ENCODE data around the gene HOXB5.
A peak's percentile ranks its signal among the peaks of the same experiment; 100 is the strongest.

HOXB5 gene

DNA sequence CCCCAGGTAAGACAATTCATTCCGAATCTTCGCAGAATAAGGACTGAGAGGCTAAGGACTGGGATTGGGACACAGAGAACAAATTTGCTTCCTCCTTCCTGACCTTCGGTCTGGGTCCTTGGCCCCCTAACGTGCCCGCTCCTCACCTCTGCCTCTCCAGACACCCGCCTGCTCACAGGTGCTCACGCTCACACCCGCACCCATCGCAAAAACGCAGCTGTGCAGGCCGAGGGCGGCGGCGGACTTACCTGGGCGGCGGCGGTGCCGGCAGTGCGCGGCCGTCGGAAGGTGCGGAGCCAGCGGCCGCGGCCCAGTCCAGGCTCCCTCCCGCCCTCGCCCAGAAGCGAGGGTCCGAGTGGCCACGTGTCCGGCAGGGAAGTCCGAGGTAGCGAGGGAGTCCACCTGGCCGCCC is 39.7 kb upstream of the HOXB5 start:
- Mint-ChIP-seq H3K4me1 (peaks cover 89% of the 10 kb centered on the region), H3K9me3 (no peaks in the 10 kb centered on the region), H3K27ac (peak overlapping the region; percentile 99), H3K4me3 (peak overlapping the region; percentile 99), H3K36me3 (ENCODE audit: low read depth) (peaks cover 15% of the 10 kb centered on the region), H3K27me3 (ENCODE audit: low read depth, poor library complexity) (peaks cover 11% of the 10 kb centered on the region)
- DNase-seq: peak; percentile 68
- TF ChIP-seq, protein P1, sequence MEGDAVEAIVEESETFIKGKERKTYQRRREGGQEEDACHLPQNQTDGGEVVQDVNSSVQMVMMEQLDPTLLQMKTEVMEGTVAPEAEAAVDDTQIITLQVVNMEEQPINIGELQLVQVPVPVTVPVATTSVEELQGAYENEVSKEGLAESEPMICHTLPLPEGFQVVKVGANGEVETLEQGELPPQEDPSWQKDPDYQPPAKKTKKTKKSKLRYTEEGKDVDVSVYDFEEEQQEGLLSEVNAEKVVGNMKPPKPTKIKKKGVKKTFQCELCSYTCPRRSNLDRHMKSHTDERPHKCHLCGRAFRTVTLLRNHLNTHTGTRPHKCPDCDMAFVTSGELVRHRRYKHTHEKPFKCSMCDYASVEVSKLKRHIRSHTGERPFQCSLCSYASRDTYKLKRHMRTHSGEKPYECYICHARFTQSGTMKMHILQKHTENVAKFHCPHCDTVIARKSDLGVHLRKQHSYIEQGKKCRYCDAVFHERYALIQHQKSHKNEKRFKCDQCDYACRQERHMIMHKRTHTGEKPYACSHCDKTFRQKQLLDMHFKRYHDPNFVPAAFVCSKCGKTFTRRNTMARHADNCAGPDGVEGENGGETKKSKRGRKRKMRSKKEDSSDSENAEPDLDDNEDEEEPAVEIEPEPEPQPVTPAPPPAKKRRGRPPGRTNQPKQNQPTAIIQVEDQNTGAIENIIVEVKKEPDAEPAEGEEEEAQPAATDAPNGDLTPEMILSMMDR (IDR thresholded peaks at IDR 0.05): no peak

DNA sequence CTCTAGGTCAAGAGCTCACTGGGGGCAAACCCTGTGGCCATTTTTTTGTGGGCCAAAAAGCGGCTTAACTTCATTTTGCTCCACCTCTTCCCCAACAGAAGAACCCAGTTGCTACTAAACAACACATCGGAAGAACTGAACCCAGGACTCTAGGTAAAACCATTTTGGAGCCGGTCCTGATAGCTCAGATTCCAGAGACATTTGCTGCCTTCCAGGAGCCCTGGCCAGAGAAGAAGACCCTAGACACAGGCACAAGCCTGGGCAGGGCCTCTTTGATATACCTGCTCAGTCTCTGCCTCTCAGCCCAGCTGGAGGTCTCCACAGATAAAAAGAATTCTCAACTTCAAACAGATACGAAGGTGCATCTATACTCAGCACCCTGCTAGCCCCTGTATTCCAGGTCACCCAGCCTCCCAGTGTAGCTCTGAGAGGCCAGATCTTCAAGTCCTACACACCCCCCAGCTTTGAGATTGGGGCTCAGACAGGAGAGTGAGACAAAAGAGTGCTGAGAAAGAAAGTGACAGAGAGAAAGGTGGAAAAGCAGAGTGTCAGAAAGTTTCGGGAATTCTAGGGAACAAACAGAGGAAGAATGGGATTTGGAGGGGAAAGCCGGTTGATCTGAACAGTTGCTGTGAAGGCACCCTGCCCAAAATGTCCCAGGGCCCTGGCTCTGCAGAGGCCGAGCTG is 39.1 kb upstream of the HOXB5 start:
- Mint-ChIP-seq H3K36me3 (ENCODE audit: low read depth) (peaks cover 15% of the 10 kb centered on the region), H3K9me3 (no peaks in the 10 kb centered on the region), H3K27me3 (ENCODE audit: low read depth, poor library complexity) (peaks cover 11% of the 10 kb centered on the region), H3K27ac (peak overlapping the region; percentile 99), H3K4me3 (peak overlapping the region; percentile 99), H3K4me1 (peaks cover 89% of the 10 kb centered on the region)
- peak; percentile 11 for DNase-seq
- TF ChIP-seq, protein P1 (IDR thresholded peaks at IDR 0.05): no peak

DNA sequence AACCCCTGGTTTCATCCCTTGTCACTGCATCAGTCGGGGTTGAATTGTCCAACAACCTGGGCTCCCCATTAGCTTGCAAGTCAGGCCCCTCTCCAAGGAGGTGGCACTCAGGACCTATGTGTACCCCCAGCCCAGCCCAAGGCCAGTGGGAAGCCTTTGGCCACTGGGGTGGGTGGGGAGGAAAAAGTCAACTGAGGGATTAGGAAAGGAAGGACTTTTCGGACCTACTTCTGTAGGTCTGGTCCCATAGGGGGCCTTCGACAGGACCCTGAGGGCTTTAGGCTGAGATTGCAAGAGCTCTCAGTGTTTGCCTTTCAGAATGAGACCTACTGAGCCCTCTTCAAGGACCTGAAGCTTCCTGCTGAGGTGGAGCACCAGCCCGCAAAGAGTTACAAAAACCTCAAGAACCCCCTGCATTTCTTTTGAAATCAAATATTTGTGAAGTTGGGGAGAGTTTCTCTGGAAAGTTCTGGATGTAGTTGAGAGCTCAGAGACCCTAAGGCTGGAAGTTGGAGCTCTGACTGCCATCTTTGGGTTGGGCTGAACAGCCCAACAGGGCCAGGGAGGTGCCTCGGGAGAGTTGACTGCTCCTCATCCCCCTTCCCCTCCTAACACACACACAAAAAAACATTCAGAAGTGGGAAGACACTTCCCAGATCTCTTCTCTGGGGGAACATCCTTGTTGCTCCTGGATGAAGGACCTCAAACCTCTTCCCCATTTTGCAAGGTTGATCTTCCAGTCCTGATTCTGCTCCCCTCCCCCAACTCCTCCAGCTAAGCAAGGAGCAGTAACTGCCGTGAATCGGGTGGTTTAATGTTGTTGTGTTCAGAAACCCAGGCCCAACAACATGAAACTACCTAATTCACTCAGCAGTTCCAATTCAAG is 38.4 kb upstream of the HOXB5 start:
- Mint-ChIP-seq H3K4me3 (peak overlapping the region; percentile 99), H3K4me1 (peaks cover 88% of the 10 kb centered on the region), H3K27ac (peak overlapping the region; percentile 99), H3K9me3 (no peaks in the 10 kb centered on the region), H3K27me3 (ENCODE audit: low read depth, poor library complexity) (peaks cover 11% of the 10 kb centered on the region), H3K36me3 (ENCODE audit: low read depth) (peaks cover 15% of the 10 kb centered on the region)
- DNase-seq: peak; percentile 20
- TF ChIP-seq, protein P1 (IDR thresholded peaks at IDR 0.05): no peak

DNA sequence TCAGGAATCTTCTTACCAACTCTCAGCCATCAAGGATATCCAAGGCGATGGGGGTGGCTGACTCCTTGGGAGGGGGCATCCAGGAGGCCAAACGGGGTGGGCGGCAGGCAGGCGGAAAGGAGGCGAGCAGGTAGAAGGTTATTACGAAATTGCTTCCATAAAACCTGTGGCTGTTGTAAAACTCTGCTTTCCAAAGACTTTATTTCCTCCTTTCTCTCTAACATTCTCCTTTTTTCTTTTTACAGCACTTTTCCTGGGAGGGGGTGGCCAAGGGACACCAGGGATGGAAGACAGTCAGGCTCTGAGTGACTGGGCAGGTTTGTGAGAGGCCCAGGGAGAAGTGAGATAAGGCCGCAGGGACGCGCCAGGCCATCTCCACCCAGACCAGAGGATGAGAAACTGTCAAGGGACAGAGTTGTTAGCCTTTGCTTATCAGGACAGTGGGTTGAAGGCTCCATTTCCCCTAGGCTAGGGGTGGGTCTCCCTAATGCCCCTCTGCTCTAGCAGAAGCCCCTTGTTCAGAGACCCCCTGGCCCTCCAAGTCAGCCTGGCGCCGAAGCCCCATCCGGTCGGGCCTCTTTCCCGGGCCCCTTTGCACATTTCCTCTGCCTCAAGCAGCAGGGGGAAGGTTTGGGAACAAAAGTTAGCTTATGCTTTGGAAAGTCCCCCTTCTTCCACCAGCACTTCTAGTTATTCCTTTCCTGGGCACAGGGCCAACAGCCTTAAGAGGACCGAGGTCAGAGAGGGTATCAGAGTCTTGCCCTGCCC is 37.5 kb upstream of the HOXB5 start:
- Mint-ChIP-seq H3K36me3 (ENCODE audit: low read depth) (peaks cover 15% of the 10 kb centered on the region), H3K4me1 (peaks cover 84% of the 10 kb centered on the region), H3K4me3 (peak overlapping the region; percentile 99), H3K27ac (peak overlapping the region; percentile 99), H3K9me3 (no peaks in the 10 kb centered on the region), H3K27me3 (ENCODE audit: low read depth, poor library complexity) (peaks cover 11% of the 10 kb centered on the region)
- TF ChIP-seq, protein P1 (IDR thresholded peaks at IDR 0.05): no peak
- DNase-seq: peak; percentile 24

DNA sequence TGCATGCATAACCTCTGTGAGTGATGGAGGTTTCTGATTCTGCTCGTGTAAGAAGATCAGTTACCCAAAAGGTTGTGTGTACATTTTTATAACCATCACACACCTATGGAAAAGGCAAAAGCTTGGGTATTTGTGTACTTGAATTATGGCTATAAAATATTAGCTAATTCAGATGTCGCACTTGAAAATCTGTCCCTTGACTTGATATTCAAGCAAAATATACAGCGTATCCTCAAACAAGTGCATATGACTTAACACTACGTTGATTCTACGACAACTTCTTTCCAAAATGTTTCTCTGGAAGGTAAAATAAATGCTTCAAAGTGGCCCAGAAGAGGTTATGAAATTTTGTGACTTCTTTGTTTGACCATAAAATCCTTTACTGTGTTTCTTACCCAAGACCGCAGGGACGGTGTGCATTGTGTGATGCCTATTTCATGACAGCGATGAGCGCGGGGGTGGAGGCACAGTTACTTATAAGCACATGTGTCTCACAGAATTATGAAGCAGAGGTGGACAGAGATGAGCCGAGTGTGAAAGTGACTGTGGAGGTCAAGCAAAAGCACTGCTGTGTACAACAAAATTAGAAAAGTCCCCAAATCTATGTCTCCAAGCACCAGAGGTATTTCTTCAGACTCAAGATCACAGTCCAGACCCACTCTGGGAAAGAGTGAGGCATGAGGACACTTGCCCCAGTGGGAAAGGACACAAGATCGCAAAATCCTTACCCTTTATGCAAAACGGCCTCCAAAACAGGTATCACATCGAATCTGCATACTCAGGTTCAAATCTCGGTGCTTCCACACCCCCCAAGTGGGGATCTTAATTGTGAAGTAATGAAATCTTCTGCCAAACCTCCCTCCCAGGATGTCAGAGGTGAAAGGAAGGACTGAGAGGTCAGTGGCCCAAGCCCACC is 36.7 kb upstream of the HOXB5 start:
- peak overlapping the region; percentile 99 for H3K4me3 Mint-ChIP-seq
- peak; percentile 23 for DNase-seq
- peaks cover 76% of the 10 kb centered on the region for H3K4me1 Mint-ChIP-seq
- H3K36me3 Mint-ChIP-seq (ENCODE audit: low read depth): peaks cover 20% of the 10 kb centered on the region
- no peaks in the 10 kb centered on the region for H3K9me3 Mint-ChIP-seq
- TF ChIP-seq, protein P1 (IDR thresholded peaks at IDR 0.05): no peak
- H3K27ac Mint-ChIP-seq: peak overlapping the region; percentile 99
- H3K27me3 Mint-ChIP-seq (ENCODE audit: low read depth, poor library complexity): peaks cover 11% of the 10 kb centered on the region
